NCI-H345 treated with DMSO at 0.1 percent for 48 hours (cell line): ENCODE results near the gene TF.

Experiments used
- DNase-seq: peaks from one replicate; lab custom pipeline; 2025; ENCODE audit not compliant: unreplicated experiment; lab: John Stamatoyannopoulos, UW

TF gene

DNA sequence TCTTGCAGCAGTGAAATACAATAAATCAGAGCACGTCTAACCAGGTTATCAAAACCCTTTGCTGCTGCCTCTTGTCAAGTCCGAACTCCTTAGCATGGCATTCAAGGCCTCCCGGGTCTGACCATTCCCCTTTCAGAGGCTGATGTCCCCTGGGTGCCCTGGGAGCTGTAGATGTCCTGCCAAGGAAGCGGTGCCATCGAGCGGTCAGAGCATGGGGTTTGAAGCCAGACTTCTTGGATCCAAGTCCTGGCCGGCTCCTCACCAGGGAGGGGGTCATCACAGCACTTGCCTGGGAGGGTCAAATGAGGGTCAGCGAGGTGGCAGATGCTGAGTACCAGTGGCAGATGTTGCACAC is 496 bp downstream of the TF start:
- DNase-seq: no peak

DNA sequence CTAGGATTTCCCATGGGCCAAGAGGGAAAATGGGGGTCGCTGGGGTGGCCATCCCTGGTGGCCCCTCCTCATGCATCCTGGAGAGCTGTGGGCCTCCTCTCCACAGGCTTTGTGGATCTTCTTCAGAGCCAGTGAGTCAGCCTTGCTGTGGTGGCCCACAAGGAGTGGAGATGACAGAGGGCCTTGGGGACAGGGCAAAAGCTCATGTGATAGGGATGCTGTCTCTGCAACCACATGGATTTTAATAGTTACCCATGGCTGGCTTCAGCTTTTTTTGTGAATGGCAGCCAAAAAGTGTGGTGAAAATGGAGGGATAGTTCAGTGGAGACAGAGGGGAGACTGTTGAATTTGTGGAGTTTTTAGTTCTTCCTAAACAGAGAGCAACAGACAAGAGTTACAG is 1.2 kb downstream of the TF start:
- DNase-seq: no peak

DNA sequence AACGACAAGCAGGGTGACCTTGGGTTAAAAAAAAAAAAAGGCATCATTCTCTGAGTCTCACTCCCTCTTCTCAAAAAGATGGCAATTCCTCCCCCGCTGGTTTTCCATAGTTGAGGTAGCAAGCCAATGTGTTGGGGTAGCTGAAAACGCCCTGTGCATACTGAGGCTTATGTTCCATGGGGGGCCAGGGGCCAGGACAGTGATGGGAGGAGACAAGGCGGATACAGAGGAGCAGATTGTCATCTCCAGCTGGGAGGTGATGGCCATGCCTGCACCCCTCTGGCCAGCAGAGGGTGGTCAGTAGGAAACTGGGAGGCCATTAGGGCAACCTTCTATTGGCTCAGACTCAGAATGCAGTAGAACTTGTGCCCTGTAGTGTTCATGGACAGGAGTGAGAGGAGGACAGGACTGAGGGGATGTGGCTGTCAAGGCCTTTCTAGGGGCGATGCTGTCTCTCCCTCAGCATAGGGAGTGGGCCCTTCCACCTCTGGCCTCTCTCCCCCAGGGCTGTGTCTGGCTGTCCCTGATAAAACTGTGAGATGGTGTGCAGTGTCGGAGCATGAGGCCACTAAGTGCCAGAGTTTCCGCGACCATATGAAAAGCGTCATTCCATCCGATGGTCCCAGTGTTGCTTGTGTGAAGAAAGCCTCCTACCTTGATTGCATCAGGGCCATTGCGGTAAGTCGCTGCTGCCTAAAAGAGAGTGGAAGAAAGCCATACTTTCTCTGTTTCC is 1.9 kb downstream of the TF start:
- no peak for DNase-seq

DNA sequence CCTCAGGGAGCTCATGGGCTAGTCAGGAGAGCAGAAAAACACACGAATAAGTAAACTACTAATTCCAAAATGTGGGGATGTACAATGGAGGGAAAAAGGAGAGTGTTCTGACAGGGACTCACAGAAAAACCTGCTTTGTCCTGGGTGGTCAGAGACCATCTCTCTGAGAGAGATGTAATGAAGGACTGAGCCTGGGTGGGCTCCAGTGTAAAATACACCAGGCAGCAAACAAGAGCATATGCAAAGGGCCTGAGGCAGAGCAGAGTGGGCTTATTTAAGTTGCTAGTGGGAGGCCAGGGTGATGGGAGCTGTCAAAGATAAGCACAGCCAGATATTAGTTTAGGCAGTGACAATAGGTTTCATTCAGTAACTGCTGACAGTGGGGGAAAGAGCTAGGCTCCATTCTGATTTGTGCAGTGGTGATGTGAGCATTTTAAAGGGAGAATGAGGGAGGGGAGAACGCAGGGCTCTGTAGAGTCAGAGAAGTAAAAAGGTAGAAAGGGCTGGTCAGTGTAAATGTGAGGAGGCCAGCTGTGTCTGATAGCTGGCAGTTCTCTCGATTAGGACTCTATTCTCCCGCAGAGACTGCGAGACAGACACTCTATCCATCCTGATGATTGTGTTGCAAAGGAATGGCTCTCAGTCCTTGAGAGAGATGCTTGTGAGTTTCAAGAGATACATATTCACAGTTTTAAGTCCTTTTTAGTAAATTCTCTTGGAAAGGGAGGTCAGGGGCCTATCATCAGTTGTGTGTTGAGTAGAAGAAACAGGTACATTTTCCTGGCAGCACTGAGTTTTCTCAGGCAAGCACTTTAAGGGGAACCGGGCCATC is 3.5 kb downstream of the TF start:
- DNase-seq: no peak

DNA sequence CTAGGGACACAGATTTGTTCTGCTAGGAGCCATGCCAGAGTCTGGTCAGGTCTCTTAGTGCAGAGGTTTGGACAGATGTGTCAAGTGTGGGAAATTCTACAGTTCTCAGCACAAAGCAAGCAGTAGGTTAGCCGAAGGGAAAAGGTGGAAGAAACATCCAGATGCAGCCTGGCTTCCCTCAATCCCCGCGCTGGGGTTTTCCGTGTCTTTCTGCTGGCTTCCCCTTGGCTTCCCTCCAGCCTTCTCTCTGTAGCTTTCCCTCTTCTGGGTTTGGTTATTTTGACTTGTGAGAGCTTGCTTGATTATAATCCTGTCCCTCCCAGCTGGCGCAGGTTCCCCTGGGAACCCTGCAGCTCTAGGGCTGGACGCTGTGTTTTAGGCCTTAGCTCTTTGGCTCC is 4.1 kb downstream of the TF start:
- DNase-seq: no peak

DNA sequence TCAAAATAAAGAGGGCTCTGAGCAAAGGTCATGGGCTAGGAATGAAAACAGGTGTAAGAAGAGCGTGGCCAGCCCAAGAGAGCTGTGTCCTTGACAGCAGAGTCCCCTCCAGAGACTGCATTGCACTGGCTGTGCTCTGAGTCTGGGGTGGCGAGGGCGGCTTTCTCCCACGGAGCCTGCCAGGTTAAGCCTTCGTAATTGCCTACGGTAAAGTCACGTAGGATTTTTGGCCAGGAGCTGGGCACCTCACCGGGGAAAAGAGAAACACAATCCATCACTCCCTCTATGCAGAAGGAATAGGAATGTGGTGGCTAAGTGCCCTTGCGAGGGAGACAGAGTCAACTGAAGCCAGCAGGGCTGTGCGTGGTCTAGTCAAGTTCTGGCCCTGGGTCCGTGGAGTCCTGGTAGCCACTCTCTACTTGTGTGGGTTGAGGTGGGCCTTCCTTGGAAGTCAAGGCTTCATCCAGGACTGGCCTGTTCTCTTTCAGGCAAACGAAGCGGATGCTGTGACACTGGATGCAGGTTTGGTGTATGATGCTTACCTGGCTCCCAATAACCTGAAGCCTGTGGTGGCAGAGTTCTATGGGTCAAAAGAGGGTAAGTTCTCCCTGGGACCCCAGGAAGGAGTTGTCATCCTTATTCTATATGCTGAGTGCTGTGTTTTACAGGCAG is 7.0 kb downstream of the TF start:
- DNase-seq: no peak

DNA sequence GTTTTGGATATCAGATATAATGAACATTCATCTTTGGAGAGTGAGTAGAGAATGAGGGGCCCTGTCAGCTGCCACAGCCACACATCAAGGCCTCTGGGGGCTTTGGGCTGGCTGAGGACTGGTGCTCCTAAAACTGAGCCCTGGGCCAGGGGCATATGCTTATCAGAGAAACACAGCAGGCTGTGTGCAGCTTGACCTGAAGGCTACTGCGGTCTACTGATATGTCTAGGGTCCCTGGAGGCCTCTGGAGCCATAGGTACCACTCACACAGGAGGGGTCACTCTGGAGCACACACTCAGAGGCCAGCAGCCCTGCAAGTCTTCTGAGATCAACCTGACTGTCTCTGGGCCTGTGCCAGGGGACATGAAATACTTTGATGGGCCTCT is 7.6 kb downstream of the TF start:
- DNase-seq: no peak

DNA sequence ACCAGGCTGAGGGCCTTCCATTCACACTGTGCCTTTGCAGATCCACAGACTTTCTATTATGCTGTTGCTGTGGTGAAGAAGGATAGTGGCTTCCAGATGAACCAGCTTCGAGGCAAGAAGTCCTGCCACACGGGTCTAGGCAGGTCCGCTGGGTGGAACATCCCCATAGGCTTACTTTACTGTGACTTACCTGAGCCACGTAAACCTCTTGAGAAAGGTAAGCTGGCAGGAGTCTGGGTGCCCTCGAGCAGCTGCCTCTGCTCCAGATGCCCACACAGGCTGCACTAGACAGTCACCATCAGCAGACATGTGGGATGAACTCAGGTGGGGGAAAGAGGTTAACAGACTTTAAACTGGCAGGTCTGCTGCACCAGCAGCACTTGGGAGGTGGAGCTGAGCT is 8.3 kb downstream of the TF start:
- DNase-seq: no peak

DNA sequence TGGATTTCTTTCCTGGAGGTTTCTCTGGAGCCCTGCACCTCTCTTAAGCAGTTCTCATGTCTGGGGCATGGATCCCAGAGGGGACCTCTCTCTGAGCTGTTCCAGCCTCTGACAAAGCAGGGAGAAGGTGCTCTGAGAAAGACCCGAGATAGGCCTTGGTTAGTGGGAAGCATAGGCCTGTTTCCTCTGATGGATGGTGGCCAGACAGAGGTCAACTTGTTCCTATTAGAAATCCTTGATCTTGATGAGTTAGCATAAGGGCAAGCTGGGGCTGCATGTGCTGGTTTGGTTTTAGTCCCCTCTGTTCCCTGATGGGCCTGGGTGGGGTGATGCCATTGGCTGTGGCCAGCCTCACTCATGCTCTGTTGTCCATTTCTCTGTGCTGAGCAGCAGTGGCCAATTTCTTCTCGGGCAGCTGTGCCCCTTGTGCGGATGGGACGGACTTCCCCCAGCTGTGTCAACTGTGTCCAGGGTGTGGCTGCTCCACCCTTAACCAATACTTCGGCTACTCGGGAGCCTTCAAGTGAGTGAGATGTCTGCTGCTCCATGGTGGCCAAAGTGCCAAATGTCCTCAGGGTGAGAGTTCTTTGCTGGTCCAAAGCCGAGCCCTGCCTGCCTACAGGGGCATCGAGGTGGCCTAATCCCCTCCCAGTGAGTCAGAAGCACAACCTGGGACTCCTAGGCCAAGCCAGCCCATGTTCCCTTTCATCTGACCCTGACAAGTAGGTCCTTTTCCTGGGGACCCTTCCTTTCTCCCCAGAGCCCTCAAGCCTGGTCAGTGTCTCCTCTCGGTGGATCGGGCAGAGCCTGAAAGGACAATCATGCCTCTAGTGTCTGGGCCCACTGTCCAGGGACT is 9.0 kb downstream of the TF start:
- no peak for DNase-seq

DNA sequence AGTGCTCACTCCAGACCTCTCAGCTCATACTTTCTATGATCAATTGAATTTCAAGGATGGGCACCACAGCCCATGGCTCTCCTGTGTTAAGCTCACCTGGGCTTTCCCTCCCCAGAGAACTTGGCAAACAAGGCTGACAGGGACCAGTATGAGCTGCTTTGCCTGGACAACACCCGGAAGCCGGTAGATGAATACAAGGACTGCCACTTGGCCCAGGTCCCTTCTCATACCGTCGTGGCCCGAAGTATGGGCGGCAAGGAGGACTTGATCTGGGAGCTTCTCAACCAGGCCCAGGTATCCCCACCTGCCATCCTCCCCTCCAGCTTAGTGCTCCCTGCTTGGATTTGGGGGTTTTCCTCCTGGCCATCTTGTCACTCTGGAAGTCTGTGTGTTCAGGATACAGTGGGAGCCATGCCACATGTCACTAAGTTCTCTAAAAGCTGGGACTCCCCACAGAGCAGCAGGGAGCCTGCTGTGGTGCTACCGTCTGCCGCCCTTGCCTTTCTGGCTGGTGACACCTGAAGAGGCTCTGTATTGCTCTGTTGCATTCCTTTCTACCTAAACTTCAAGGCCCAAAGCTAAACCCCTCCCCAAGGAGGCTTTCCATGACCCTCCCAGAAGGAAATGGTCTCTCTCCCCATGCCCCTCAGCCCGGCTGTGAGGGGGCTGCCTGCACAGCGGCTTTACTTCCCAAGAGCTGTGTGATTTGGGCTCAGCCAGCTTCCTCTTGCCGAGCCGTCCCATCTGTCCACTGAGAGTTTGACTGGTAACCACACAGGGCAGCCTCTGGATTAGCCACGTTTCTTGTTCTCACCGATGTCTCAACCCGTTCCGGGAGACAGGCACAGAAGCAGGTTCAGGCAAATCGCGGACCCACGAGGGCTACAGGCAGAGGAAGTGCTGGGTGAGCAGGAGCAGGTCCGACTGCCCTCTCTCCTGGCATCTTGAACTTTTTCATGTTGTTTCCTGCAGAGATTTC is 10.8 kb downstream of the TF start:
- no peak for DNase-seq

DNA sequence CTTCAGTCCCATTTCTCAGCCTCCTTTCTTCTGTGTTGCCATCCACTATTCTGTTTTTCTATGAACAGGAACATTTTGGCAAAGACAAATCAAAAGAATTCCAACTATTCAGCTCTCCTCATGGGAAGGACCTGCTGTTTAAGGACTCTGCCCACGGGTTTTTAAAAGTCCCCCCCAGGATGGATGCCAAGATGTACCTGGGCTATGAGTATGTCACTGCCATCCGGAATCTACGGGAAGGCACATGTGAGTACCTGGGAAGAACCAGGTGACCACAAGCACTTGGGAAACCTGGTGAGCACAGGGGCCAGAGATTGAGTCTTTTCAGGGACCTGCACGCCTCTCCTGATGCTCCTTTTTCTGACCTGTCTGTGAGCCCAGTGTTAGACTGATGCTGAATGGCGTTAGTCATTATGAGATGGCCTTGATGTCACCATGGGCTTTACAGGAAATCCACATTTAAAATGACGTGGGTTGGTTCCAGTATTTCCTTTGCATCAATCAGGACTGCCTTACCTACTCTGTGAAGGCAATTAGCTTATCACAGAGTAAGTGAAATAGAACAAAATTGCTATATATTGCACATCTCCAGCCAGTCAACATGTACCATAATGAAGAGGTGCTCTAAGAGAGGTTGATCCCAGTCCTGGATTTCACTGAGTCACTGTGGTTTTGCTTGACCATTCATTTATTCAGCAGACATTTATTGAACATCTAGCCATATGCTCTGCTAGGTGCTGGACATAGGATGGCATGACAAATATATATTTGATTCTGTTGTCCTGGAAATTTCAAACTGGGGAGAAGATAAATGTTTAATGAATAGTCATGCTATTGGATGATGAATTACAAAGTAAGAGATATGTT is 11.7 kb downstream of the TF start:
- no peak for DNase-seq

DNA sequence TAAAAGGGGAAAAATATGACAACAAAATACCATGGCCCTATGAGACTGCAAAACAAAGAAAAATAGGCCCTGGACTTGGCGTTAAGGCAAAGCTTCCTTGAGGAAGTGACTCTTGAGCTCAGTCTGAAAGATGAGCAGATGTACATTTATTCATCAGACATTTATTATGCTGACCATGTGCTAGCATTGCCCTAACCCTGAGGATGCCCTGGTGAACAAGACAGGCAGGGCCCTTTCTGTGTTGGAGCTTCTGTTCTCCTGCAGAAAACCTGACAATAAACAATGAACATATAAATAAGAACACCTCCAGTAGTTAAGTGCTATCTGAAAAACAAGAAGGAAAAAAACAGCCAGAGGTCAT is 12.4 kb downstream of the TF start:
- DNase-seq: no peak

DNA sequence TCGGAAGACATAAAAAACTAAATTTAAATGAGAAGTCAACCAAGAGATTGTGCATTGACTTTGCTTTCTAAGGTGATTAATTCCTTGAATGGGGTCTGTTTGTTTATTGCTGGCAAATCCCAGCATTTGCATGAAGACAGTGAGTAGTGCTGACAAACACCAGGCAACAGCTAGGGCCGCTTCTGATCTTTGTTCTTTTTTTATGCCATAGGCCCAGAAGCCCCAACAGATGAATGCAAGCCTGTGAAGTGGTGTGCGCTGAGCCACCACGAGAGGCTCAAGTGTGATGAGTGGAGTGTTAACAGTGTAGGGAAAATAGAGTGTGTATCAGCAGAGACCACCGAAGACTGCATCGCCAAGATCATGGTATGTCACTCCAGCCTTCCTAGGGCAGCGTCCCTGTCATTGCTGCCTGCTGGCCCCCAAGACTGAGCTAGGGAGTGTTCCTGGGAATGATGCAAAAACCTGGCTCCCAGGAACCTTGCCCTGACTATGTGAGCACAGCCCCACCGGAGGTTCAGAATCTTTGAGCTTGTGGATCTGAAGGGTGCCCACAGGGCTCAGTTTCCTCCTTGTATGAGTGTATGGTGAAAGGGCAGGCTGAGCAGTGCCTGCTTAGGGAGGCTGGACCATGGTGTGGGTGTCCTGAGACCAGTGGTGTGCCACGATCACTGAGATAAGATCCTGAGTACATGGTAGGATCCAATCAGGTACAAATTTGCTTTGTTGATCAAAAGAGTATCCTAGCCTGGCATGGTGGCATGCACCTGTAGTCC is 13.0 kb downstream of the TF start:
- DNase-seq: no peak

DNA sequence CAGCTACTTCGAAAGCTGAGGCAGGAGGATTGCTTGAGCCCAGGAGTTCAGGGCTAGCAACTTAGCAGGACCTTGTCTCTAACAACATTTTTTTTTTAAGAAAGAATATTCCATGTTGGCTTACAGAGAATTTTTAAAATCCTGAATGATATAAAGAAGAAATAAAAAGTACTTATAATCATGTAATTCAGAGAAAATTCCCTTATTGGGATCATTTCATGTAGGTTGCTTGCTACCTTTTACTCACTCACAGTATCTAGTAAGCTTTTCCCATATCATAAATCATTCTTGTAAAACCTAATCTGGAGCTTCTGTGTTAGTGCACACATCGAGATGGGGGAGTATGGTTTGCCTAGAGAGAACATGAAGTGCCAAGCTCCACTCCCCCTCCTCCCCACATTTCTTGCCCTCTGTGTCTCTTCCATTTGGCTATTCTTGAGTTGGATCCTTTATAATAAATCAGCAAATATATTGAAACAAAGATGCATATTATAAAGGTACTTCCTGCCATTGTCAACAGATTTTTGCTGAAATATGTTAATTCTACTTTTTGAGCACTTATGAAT is 13.6 kb downstream of the TF start:
- no peak for DNase-seq

DNA sequence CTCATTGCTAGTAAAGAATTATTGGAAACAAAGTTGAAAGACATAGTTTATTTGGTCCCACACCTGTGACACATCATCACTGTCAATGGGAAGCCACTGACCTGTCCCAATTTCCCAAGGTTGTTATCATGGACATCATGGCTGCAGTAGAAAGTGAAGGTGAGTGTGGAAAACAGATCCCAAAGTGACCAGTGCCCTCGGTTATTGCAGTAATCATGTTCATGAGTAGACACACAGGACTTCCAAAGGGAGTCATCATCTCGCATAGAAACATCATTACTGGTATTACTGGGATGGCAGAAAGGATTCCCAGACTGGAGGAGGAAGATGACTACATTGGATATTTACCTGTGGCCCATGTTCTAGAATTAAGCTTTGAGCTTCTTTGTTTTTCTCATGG is 14.7 kb downstream of the TF start:
- DNase-seq: no peak

DNA sequence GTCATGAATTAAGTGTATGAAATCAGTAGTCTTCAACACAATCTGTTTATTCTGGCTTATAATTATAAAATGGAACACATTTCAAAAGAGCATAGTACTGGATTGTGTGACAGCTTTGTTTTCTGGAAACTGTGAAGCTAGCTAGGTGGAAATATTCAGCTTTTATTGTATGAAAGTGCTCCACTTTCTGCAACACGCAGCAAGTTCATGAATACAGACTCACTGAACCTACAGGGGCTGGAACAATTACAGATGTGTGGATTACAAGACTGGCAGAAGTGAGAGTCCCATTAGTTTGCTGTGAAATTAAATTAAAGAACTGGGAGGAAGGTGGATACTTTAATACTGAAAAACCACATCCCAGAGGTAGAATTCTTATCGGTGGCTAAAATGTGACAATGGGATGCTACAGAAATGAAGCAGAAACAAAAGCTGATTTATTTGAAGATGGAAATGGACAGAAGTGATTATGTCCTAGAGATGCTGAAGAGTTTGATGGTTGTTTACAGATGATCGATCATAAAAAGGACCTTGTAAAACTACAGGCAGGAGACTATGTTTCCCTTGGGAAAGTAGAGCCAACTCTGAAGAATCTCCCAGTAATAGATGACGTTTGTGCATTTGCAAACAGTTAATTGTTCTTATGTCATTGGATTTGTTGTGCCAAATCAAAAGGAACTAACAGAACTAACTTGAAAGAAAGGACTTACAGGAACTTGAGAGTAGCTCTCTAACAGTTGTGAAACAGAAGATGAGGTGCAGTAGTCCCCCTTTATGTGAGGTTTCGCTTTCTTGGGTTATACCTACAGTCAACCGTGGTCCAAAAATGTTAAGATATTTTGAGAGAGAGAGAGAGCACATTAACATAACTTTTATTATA is 15.7 kb downstream of the TF start:
- no peak for DNase-seq

DNA sequence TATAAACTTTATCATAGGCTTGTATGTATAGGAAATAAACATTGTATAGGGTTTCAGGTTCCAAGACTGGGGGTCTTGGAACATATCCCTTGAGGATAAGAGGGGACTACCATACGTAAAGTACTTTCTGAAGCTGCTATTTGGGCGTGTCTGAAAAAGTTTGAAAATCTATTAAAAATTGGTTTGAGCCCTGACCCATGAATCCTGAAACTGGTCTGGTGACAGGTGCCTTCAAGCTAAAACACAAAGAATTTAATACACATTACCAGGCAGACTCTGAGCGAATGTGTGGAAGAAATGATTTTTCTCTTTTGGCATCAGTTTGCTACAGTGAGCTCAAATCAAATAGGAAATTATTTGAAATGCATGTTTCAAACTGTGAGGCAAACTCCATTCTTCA is 16.3 kb downstream of the TF start:
- no peak for DNase-seq
